HFF-Myc (cell line): ENCODE measurements around the gene GOLGA6C.
"Not testable (repeated sequence)": the region's sequence is repeated elsewhere in the genome, so short reads cannot be mapped to it uniquely, and the experiment has no call there.

Experiments used
- DNase-seq: peaks from one replicate; pipeline ENCODE4 v3.0.0-alpha.2; 2011; ENCODE audit warnings: low read depth; ENCODE audit errors: extremely low read depth
- H3K4me3 ChIP-seq: replicated peaks from 2 replicates; pipeline ENCODE4 v1.5.1; 2011; ENCODE audit warnings: low read depth, mild to moderate bottlenecking, control low read depth, low read length
- TF ChIP-seq, protein P1 (sequence below): IDR thresholded peaks from 2 replicates; pipeline ENCODE4 v1.5.1; 2012; ENCODE audit warnings: mild to moderate bottlenecking, low read depth, low read length, control low read depth; ENCODE audit errors: missing control alignments

Gene GOLGA6C, protein sequence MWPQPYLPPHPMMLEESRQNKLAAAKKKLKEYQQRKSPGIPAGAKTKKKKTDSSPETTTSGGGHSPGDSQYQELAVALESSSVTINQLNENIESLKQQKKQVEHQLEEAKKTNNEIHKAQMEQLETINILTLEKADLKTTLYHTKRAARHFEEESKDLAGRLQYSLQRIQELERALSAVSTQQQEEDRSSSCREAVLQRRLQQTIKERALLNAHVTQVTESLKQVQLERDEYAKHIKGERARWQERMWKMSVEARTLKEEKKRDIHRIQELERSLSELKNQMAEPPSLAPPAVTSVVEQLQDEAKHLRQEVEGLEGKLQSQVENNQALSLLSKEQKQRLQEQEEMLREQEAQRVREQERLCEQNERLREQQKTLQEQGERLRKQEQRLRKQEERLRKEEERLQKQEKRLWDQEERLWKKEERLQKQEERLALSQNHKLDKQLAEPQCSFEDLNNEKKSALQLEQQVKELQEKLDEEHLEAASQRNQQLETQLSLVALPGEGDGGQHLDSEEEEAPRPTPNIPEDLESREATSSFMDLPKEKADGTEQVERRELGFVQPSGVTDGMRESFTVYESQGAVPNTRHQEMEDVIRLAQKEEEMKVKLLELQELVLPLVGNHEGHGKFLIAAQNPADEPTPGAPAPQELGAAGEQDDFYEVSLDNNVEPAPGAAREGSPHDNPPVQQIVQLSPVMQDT

DNA sequence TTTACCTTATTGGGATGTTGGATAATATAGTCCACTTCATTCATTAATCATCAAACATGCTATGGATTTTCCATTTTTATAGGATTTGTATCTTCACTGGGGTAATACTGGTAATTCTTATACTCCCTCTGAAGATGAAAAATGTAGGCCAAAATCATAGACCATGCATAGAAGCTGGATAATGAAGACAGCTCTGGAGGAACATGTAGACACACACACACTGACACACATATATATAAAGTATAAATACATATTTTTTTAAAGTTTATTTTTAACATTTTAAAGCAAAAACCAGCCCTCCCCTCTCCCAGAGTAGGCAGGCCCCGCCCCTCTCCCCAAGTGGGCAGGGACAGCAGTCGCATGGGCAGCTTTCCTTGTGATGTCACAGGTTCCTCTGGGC is at the start of gene GOLGA6C:
TSS of gene GOLGA6C (plus strand) at position 301 of the 400 bp plus-strand sequence. CDS start 265 bp downstream, outside the sequence.
- H3K4me3 ChIP-seq, DNase-seq: not testable (repeated sequence)

DNA sequence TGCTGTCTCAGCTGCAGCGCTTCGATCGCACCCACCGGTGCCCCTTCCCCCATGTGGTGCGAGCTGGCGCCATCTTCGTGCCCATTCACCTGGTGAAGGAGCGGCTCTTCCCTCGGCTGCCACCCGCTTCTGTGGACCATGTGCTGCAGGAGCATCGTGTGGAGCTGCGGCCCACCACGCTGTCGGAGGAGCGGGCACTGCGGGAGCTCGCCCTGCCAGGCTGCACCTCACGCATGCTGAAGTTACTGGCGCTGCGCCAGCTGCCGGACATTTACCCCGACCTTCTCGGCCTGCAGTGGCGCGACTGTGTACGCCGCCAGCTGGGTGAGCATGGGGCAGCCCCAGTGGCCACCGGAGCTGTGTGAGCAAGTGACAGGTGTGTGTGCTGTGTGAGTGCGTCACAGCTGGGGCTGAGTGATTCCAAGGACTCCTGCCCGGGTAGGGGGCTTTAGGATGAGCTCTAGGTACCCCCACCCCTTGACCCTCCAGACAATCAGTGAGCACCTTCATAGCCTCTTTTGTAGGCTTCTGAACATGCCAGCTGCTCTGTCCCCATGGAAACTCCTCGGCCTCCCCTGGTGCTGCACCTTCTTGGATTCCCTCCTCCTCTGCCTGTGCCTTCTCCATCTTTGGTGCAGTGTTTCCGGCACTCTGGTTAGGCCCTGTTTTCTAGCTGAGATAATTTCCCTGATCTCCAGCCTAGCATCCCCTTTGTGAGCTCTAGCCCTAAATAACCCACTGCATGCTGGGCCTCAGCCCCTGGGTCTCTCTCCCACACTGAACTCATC is 49.4 kb upstream of the GOLGA6C start:
- no peak overlapping the region for H3K4me3 ChIP-seq
- no peak for DNase-seq
- TF ChIP-seq, protein P1, sequence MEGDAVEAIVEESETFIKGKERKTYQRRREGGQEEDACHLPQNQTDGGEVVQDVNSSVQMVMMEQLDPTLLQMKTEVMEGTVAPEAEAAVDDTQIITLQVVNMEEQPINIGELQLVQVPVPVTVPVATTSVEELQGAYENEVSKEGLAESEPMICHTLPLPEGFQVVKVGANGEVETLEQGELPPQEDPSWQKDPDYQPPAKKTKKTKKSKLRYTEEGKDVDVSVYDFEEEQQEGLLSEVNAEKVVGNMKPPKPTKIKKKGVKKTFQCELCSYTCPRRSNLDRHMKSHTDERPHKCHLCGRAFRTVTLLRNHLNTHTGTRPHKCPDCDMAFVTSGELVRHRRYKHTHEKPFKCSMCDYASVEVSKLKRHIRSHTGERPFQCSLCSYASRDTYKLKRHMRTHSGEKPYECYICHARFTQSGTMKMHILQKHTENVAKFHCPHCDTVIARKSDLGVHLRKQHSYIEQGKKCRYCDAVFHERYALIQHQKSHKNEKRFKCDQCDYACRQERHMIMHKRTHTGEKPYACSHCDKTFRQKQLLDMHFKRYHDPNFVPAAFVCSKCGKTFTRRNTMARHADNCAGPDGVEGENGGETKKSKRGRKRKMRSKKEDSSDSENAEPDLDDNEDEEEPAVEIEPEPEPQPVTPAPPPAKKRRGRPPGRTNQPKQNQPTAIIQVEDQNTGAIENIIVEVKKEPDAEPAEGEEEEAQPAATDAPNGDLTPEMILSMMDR = no peak

DNA sequence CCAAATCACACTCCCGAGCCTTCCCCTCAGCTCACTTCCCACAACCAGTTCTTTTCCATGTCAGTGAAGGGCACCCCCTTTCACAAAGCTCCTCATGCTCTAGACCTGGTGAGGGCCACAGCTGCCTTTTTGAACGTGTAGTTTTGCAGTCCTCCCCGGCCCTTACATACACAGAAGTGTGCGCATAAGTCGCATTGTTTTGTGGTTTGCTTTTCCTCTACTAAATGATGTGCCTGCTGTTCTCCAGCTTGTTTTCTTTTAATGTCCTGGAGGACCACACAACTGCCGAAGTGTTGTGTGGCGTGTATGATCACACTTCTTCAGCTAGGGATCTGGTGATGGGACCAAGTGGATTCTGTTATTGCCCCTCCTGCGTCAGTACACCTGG is 48.9 kb upstream of the GOLGA6C start:
- TF ChIP-seq, protein P1 = no peak
- no peak for DNase-seq
- no peak overlapping the region for H3K4me3 ChIP-seq

DNA sequence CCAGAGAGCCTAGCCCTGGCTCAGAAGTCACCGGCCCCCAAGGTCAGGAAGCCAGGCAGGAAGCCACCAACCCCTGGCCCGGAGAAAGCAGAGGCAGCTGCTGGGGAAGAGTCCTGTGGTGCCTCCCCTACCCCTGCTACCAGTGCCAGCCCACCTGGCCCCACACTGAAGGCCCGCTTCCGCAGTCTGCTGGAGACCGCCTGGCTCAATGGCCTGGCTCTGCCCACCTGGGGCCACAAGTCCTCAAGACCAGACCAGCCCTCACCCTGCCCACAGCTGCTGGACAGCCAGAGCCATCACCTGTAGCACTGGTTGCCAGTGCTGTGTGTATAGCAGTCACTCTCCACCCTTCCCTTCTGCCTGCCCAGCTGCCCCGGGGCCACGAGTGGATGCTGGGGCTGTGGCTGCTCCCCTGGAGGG is 47.3 kb upstream of the GOLGA6C start:
- DNase-seq = no peak
- H3K4me3 ChIP-seq = no peak overlapping the region
- TF ChIP-seq, protein P1 = no peak

DNA sequence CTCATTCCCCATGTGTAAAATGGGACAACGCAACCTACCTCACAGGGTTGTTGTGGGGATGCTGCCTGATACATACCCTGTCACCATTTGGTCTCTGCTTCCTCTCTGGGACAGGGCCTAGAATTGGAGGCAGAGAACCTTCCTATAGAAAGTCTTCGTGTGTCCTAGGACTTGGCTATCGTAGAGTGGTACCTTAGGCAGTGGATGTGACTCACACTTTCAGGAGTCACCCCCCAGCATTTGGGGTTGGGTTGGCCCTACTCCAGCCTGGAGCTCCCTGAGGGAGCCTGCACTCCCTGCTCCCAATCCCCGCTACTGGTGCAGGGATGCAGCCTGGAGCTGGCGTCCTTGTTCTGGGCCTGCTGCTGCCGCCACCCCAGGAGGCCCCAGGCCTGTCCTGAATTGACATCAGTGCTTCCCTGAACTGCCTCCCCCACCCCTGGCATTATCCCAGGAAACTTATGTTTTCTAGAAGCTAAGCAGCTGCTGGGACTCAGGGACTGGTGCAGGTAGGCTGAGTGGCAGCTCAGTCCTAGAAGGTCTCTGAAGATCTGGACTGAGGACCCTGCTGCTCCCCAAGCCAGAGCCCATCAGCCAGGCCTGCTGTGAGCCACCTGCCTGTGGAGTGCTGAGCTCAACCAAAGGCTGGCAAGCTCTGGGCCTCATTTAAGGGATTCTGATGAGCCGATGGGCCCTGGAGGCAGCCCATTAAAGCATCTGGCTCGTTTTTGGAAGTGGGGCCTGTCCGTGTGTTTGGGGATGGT is 46.5 kb upstream of the GOLGA6C start:
- TF ChIP-seq, protein P1 = no peak
- no peak overlapping the region for H3K4me3 ChIP-seq
- no peak for DNase-seq

DNA sequence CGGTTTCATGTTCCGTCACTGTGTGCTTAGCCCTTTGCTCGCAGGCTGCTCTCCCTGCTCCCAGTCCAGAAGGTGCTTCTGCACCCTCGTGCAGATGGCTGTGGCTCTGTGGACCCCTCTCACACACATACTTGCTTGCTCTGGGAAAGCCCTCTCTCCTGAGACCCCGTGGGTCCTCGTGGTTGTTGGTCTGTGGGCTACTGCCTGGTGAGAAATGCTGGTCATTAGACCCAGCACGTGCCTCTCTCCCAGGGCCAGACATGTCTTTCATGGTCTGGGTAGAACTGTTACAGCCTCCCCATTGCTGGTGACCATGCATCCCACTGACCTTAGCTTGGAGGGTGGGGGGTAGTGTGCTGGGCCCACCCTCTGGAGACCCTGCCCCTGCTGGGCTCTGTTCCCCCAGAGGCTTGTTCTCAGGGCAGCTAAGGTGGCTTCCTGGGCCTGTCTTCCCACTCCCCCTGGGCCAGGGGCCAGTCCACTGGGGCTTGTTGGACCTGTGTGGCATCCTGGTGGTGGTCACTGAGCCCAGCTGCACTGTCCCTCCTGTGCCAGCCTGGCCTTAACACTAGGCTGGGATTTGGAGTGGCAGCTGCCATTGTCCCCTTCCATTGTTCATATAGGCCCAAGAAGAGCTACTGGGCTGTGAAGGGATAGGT is 45.8 kb upstream of the GOLGA6C start:
- TF ChIP-seq, protein P1 = no peak
- H3K4me3 ChIP-seq = no peak overlapping the region
- DNase-seq = no peak
